BJ (cell line): ENCODE results near the gene SPRYD3. TPM values are rescaled to one million over a fixed set of nuclear protein-coding genes. Genes with fewer than 3 reads are reported as not detected.
"Not testable (repeated sequence)": the region's sequence is repeated elsewhere in the genome, so short reads cannot be mapped to it uniquely, and the experiment has no call there.

Experiments used
- CTCF ChIA-PET: fragments of 350-600 bp; formaldehyde crosslinking; extraction: SDS; loops from one replicate; lab custom pipeline; 2021; ENCODE audit warnings: antibody characterized with exemption, inconsistent platforms; lab: Yijun Ruan, JAX
- POLR2A ChIA-PET: fragments of 300-600 bp; sonication (Branson Sonifier 250); formaldehyde crosslinking; extraction: SDS; loops from one replicate; lab custom pipeline; 2021; ENCODE audit warnings: antibody characterized with exemption; lab: Charles Lee
- DNase-seq: peaks from one replicate; pipeline ENCODE4 v3.0.0-alpha.2; 2011; ENCODE audit warnings: low read depth
- H3K27me3 ChIP-seq: 2 replicates; pipeline ENCODE4 v1.6.0; 2011; ENCODE audit warnings: low read length; ENCODE audit not compliant: control insufficient read depth, insufficient read depth
- H3K36me3 ChIP-seq: 2 replicates; pipeline ENCODE4 v1.5.1; 2011; ENCODE audit warnings: low read length; ENCODE audit not compliant: control insufficient read depth, insufficient read depth
- H3K4me3 ChIP-seq: 2 replicates; pipeline ENCODE4 v1.5.1; 2011; ENCODE audit warnings: low read depth, mild to moderate bottlenecking, control low read depth, low read length
- polyA plus RNA-seq: library from polyadenylated mRNA; depleted of rRNA; stranded (reverse); fragments of >200 nt; gene quantifications from 2 replicates; pipeline ENCODE4 v1.2.3, GENCODE V29; 2011
- TF ChIP-seq, protein P1 (sequence below): IDR thresholded peaks from 2 replicates; pipeline ENCODE4 v1.5.1; 2011; ENCODE audit warnings: low read depth, mild to moderate bottlenecking, control low read depth, inconsistent platforms, low read length, moderate library complexity; ENCODE audit not compliant: insufficient read depth

SPRYD3 gene
- polyA plus RNA-seq, 1 experiment: 48.0 TPM

DNA sequence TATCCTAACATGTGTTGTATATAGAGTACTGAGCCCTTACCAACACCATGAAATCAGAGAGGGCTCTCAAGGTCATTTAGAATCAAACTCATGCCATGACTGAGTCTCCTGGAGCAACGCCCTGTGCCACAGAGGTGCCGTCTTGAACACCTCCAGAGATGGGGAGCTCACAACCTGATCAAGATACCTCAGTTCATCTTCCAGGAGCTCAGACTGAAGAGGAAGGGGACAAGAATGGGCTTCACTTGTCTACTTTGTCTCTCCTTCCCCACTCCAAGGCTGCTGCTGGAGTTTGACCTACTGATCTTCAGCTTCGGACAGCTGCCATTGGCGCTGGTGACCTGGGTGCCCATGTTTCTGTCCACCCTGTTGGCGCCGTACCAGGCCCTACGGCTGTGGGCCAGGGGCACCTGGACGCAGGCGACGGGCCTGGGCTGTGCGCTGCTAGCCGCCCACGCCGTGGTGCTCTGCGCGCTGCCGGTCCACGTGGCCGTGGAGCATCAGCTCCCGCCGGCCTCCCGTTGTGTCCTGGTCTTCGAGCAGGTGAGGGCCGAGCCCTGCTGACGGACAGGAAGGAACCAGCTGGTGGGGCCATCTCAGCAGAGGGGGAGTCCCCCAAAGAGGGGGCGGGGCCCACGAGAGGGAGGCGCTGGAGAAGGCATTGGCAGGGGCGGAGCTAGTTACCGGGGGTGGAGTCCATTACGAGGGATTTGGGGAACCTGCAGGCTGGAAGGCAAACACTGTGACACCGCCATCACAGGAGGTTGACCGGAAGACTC, 36.1 kb upstream of the SPRYD3 start:
- CTCF ChIA-PET: interaction anchor here (1.4 to 1.5 kb wide), 2 partner anchors 20 to 49 kb away, joined by 3 to 4 read pairs; no protein-coding TSS in a partner anchor
- TF ChIP-seq, protein P1, sequence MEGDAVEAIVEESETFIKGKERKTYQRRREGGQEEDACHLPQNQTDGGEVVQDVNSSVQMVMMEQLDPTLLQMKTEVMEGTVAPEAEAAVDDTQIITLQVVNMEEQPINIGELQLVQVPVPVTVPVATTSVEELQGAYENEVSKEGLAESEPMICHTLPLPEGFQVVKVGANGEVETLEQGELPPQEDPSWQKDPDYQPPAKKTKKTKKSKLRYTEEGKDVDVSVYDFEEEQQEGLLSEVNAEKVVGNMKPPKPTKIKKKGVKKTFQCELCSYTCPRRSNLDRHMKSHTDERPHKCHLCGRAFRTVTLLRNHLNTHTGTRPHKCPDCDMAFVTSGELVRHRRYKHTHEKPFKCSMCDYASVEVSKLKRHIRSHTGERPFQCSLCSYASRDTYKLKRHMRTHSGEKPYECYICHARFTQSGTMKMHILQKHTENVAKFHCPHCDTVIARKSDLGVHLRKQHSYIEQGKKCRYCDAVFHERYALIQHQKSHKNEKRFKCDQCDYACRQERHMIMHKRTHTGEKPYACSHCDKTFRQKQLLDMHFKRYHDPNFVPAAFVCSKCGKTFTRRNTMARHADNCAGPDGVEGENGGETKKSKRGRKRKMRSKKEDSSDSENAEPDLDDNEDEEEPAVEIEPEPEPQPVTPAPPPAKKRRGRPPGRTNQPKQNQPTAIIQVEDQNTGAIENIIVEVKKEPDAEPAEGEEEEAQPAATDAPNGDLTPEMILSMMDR: no peak
- POLR2A ChIA-PET: no interaction called here
- Histone ChIP-seq H3K36me3 (no peaks in the 10 kb centered on the region), H3K27me3 (no peaks in the 10 kb centered on the region), H3K4me3 (no peak overlapping the region)
- no peak for DNase-seq

GRCh38 chr12:53113951-53114350, 34.8 kb upstream of the SPRYD3 start:
- DNase-seq: no peak
- no peaks in the 10 kb centered on the region for H3K27me3 ChIP-seq
- POLR2A ChIA-PET: no interaction called here
- CTCF ChIA-PET: interaction anchor here (0.8 to 1.2 kb wide), 2 partner anchors 11 to 15 kb away, joined by 5 read pairs; partner anchors contain the start of gene SOAT2
- H3K4me3 ChIP-seq: no peak overlapping the region
- TF ChIP-seq, protein P1: no peak
- no peaks in the 10 kb centered on the region for H3K36me3 ChIP-seq

DNA sequence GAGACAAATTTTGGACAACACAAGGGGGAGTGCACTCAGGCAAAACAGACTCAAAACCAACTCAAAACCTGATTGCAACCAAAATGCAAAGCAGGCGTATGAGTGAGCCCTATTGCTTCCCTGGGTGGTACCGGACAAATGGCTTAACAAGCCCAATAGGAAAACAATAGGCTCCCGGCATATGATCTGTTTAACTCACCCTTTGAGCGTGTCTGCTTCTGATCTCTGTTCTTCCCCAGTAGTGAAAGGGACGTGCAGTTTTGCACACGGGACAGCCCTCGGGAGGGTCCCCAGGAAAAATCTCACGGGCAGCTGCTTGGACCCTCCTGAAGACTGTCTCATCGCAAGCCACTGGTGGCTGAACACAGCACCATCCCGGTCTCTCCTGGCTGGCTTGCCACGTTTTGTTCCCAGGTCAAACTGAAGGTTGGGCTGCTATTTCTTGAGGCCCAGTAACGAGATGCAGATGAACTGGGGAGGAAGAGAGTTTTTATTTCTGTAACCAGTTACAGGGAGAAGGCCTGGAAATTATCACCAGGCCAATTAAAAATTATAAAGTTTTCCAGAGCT, 34.0 kb upstream of the SPRYD3 start:
- no peaks in the 10 kb centered on the region for H3K27me3 ChIP-seq
- no peak for DNase-seq
- POLR2A ChIA-PET: no interaction called here
- TF ChIP-seq, protein P1: no peak
- H3K36me3 ChIP-seq: no peaks in the 10 kb centered on the region
- no peak overlapping the region for H3K4me3 ChIP-seq
- CTCF ChIA-PET: interaction anchor here (0.8 to 1.2 kb wide), 2 partner anchors 10 to 14 kb away, joined by 5 read pairs; partner anchors contain the start of gene SOAT2

- H3K36me3 ChIP-seq, DNase-seq, POLR2A ChIA-PET, H3K4me3 ChIP-seq, H3K27me3 ChIP-seq: not testable (repeated sequence)
- CTCF ChIA-PET: interaction anchor here (0.8 to 1.4 kb wide), 2 partner anchors 12 to 14 kb away, joined by 3 to 5 read pairs; no protein-coding TSS in a partner anchor
Measured at GRCh38 chr12:53112431-53112830, 33.2 kb upstream of the SPRYD3 start.

DNA sequence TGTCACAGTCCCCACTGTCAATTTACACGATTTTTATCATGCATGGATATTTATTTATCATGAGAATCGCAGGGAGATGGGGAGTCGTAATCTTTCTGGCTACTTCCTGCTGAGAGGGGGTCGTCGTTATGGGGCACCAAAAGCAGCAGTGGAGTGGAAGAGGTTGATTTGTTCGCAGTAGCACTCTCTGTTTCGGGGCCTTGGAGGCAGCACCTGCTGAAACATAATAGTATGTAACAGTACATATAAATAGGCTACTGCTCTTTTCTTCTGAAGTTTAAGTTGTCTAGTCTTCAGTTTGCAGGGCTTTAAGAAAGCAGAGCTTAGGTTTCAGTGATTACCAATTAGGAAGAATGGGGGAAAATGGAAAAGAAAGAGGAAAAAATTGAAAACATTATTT, 27.9 kb upstream of the SPRYD3 start:
- H3K4me3 ChIP-seq: no peak overlapping the region
- no peaks in the 10 kb centered on the region for H3K27me3 ChIP-seq
- CTCF ChIA-PET: no interaction called here
- TF ChIP-seq, protein P1: no peak
- no peak for DNase-seq
- H3K36me3 ChIP-seq: peaks cover 2% of the 10 kb centered on the region; the same call in 1 of the 2 replicates
- POLR2A ChIA-PET: no interaction called here
